AG04450 (cell line): ENCODE data around the gene FGF1. TPM values are rescaled to one million over a fixed set of nuclear protein-coding genes. Genes with fewer than 3 reads are reported as not detected.

ENCODE experiments used
- CTCF ChIA-PET: fragments of 300-600, 350-600 bp; formaldehyde crosslinking; extraction: SDS; loops from one replicate; lab custom pipeline; 2022; ENCODE audit warnings: antibody characterized with exemption, inconsistent platforms; lab: Charles Lee
- POLR2A ChIA-PET: fragments of 350-600 bp; formaldehyde crosslinking; extraction: SDS; loops from one replicate; lab custom pipeline; 2021; ENCODE audit warnings: antibody characterized with exemption, inconsistent platforms; lab: Yijun Ruan, JAX
- DNase-seq: peaks from one replicate; pipeline ENCODE4 v3.0.0-alpha.2; 2011; ENCODE audit warnings: low read depth, low spot score
- H3K27ac ChIP-seq: one replicate; pipeline ENCODE4 v1.5.1; 2012; ENCODE audit warnings: low read depth, low read length, control low read depth
- H3K27me3 ChIP-seq: one replicate; pipeline ENCODE4 v1.6.0; 2012; ENCODE audit warnings: low read length; ENCODE audit not compliant: control insufficient read depth, insufficient read depth
- H3K4me3 ChIP-seq: 2 replicates; pipeline ENCODE4 v1.5.1; 2011; ENCODE audit warnings: mild to moderate bottlenecking, low read depth, low read length, control low read depth
- H3K9me3 ChIP-seq: 2 replicates; pipeline ENCODE4 v1.5.1; 2012; ENCODE audit warnings: low read length; ENCODE audit not compliant: control insufficient read depth, insufficient read depth
- CTCF ChIP-seq: IDR thresholded peaks from 2 replicates; pipeline ENCODE4 v1.5.1; 2011; ENCODE audit warnings: low read depth, low read length, control low read depth, inconsistent platforms
- polyA plus RNA-seq: library from polyadenylated mRNA; depleted of rRNA; stranded (reverse); fragments of >200 nt; gene quantifications from 2 replicates; pipeline ENCODE4 v1.2.3, GENCODE V29; 2011

The FGF1 gene
- polyA plus RNA-seq, 1 experiment, result 5.9 TPM

- no peak for DNase-seq
- CTCF ChIA-PET, result interaction anchor here (0.6 to 5.1 kb wide), 4 partner anchors 9 to 105 kb away, joined by 3 to 75 read pairs (median 22); no protein-coding TSS in a partner anchor
- no peaks in the 10 kb centered on the region for H3K27me3 ChIP-seq
- TF ChIP-seq CTCF, result no peak
- H3K4me3 ChIP-seq, result no peak overlapping the region
- no peaks in the 10 kb centered on the region for H3K9me3 ChIP-seq
- POLR2A ChIA-PET, result no interaction called here
- H3K27ac ChIP-seq, result no peak overlapping the region
Measured at GRCh38 chr5:142609142-142609541, 76.7 kb downstream of the FGF1 start.

GRCh38 chr5:142608081-142608480 is 77.8 kb downstream of the FGF1 start:
- Histone ChIP-seq H3K9me3 (no peaks in the 10 kb centered on the region), H3K27ac (no peak overlapping the region), H3K27me3 (no peaks in the 10 kb centered on the region), H3K4me3 (no peak overlapping the region)
- DNase-seq, result no peak
- ChIA-PET POLR2A (no interaction called here), CTCF (interaction anchor here (3.1 to 3.2 kb wide), 2 partner anchors 91 to 105 kb away, joined by 19 read pairs; no protein-coding TSS in a partner anchor)
- no peak for TF ChIP-seq CTCF

GRCh38 chr5:142605611-142606010 is 80.3 kb downstream of the FGF1 start:
- no peak for DNase-seq
- Histone ChIP-seq H3K4me3 (no peak overlapping the region), H3K27me3 (no peaks in the 10 kb centered on the region), H3K27ac (peak overlapping the region; percentile 39), H3K9me3 (no peaks in the 10 kb centered on the region)
- ChIA-PET CTCF (interaction anchor here (0.7 to 3.2 kb wide), 8 partner anchors 50 to 474 kb away, joined by 3 to 19 read pairs (median 6); no protein-coding TSS in a partner anchor), POLR2A (no interaction called here)
- no peak for TF ChIP-seq CTCF

- no peaks in the 10 kb centered on the region for H3K9me3 ChIP-seq
Measured at GRCh38 chr5:142602720-142603245, 83.1 kb downstream of the FGF1 start.

More at GRCh38 chr5:142602720-142603245, 83.1 kb downstream of the FGF1 start:
- Histone ChIP-seq H3K4me3 (no peak overlapping the region), H3K27me3 (no peaks in the 10 kb centered on the region), H3K27ac (no peak overlapping the region)
- no peak for DNase-seq
- ChIA-PET CTCF (interaction anchor here (0.6 to 2.8 kb wide), 6 partner anchors 9 to 283 kb away, joined by 3 to 13 read pairs (median 8); no protein-coding TSS in a partner anchor), POLR2A (no interaction called here)
- no peak for TF ChIP-seq CTCF
